ENCODE measurements around the gene ZFP36L2.
A peak's percentile ranks its signal among the peaks of the same experiment; 100 is the strongest.

The ZFP36L2 gene

GRCh38 chr2:43226558-43226954 lies at the start of gene ZFP36L2:
TSS of gene ZFP36L2 (minus strand) at chr2:43226606. CDS start at chr2:43226315, 291 bp downstream.
- DNase-seq, result peak; percentile 66 to 98 (median 94)

GRCh38 chr2:43274721-43275120 lies 48.3 kb upstream of the ZFP36L2 start:
- DNase-seq, result no peak

GRCh38 chr2:43274055-43274454 lies 47.6 kb upstream of the ZFP36L2 start:
- DNase-seq, result no peak

- DNase-seq, result no peak
Measured at GRCh38 chr2:43273529-43273928, 47.1 kb upstream of the ZFP36L2 start.

- DNase-seq, result no peak
Measured at GRCh38 chr2:43270930-43271615, 44.7 kb upstream of the ZFP36L2 start.

GRCh38 chr2:43270461-43270860 lies 44.1 kb upstream of the ZFP36L2 start:
- no peak for DNase-seq

- peak in 6 of 51 donors; percentile 4 to 41 (median 15) for DNase-seq
Measured at GRCh38 chr2:43269706-43270105, 43.3 kb upstream of the ZFP36L2 start.

- DNase-seq, result peak in 19 of 51 donors; percentile 6 to 71 (median 27)
Measured at GRCh38 chr2:43269074-43269572, 42.7 kb upstream of the ZFP36L2 start.

- no peak for DNase-seq
Measured at GRCh38 chr2:43268066-43268953, 41.9 kb upstream of the ZFP36L2 start.

- DNase-seq, result no peak
Measured at GRCh38 chr2:43267381-43267780, 41.0 kb upstream of the ZFP36L2 start.

GRCh38 chr2:43266711-43267111 lies 40.3 kb upstream of the ZFP36L2 start:
- peak in 12 of 51 donors; percentile 7 to 50 (median 14) for DNase-seq

- no peak for DNase-seq
Measured at GRCh38 chr2:43265421-43265820, 39.0 kb upstream of the ZFP36L2 start.

- no peak for DNase-seq
Measured at GRCh38 chr2:43265001-43265400, 38.6 kb upstream of the ZFP36L2 start.

- no peak for DNase-seq
Measured at GRCh38 chr2:43262951-43263350, 36.5 kb upstream of the ZFP36L2 start.

GRCh38 chr2:43262239-43262638 lies 35.8 kb upstream of the ZFP36L2 start:
- DNase-seq, result no peak

GRCh38 chr2:43259512-43259911 lies 33.1 kb upstream of the ZFP36L2 start:
- DNase-seq, result no peak

GRCh38 chr2:43258547-43259156 lies 32.2 kb upstream of the ZFP36L2 start:
- DNase-seq, result no peak

- DNase-seq, result no peak
Measured at GRCh38 chr2:43255296-43255910, 29.0 kb upstream of the ZFP36L2 start.

GRCh38 chr2:43254331-43254730 lies 27.9 kb upstream of the ZFP36L2 start:
- no peak for DNase-seq

- no peak for DNase-seq
Measured at GRCh38 chr2:43251171-43251731, 24.8 kb upstream of the ZFP36L2 start.

- DNase-seq, result no peak
Measured at GRCh38 chr2:43250015-43250414, 23.6 kb upstream of the ZFP36L2 start.
